ENCODE data around the gene ABL1. TPM values are rescaled to one million over a fixed set of nuclear protein-coding genes. Genes with fewer than 3 reads are reported as not detected.

The ABL1 gene
- total and polyA plus RNA-seq, 5 donors from 2014 or later: 5.5 to 33.9 (median 8.6) TPM

GRCh38 chr9:130933114-130934046 lies 98.3 kb downstream of the ABL1 start:
- peaks cover 0 to 4% (median 0%) of the 10 kb centered on the region in 7 donors for H3K9me3 Mint-ChIP-seq
- no peak overlapping the region for H3K4me3 Mint-ChIP-seq
- ATAC-seq (ENCODE audit: low read depth in 2 of 2) (no peak), DNase-seq (no peak)
- peaks cover 53% of the 10 kb centered on the region for H3K27me3 Mint-ChIP-seq
- Histone ChIP-seq H3K36me3 (ENCODE audit: control insufficient read depth, insufficient read depth, low read length) (no peaks in the 10 kb centered on the region), H3K27me3 (ENCODE audit: control insufficient read depth, insufficient read depth, low read length) (peaks cover 6% of the 10 kb centered on the region), H3K9me3 (ENCODE audit: control insufficient read depth in 2 of 2, low read length in 2 of 2) (no peaks in the 10 kb centered on the region), H3K4me3 (ENCODE audit: low read depth, low read length) (no peak overlapping the region), H3K4me1 (ENCODE audit: control insufficient read depth, insufficient read depth, low read length, poor library complexity, severe bottlenecking) (no peaks in the 10 kb centered on the region), H3K27ac (ENCODE audit: insufficient read depth, low read length, poor library complexity, severe bottlenecking) (no peak overlapping the region)
- H3K36me3 Mint-ChIP-seq: no peaks in the 10 kb centered on the region
- peaks cover 0 to 6% (median 2%) of the 10 kb centered on the region in 4 donors for H3K4me1 Mint-ChIP-seq
- H3K27ac Mint-ChIP-seq: no peak overlapping the region

- H3K27me3 Mint-ChIP-seq: peaks cover 53% of the 10 kb centered on the region
- Histone ChIP-seq H3K36me3 (ENCODE audit: control insufficient read depth, insufficient read depth, low read length) (no peaks in the 10 kb centered on the region), H3K4me1 (ENCODE audit: control insufficient read depth, insufficient read depth, low read length, poor library complexity, severe bottlenecking) (peaks cover 6% of the 10 kb centered on the region), H3K27me3 (ENCODE audit: control insufficient read depth, insufficient read depth, low read length) (peaks cover 6% of the 10 kb centered on the region), H3K9me3 (ENCODE audit: control insufficient read depth in 2 of 2, low read length in 2 of 2) (no peaks in the 10 kb centered on the region), H3K27ac (ENCODE audit: insufficient read depth, low read length, poor library complexity, severe bottlenecking) (no peak overlapping the region), H3K4me3 (ENCODE audit: low read depth, low read length) (no peak overlapping the region)
- peaks cover 0 to 6% (median 3%) of the 10 kb centered on the region in 4 donors for H3K4me1 Mint-ChIP-seq
- ATAC-seq (ENCODE audit: low read depth in 2 of 2): no peak
- no peak overlapping the region for H3K27ac Mint-ChIP-seq
- no peak overlapping the region for H3K4me3 Mint-ChIP-seq
- peaks cover 0 to 4% (median 0%) of the 10 kb centered on the region in 7 donors for H3K9me3 Mint-ChIP-seq
- H3K36me3 Mint-ChIP-seq: no peaks in the 10 kb centered on the region
- no peak for DNase-seq
Measured at GRCh38 chr9:130934246-130934645, 99.2 kb downstream of the ABL1 start.

GRCh38 chr9:130934702-130935647 lies 99.9 kb downstream of the ABL1 start:
- H3K27ac Mint-ChIP-seq: no peak overlapping the region
- no peak overlapping the region for H3K27ac ChIP-seq (ENCODE audit: insufficient read depth, low read length, poor library complexity, severe bottlenecking)
- H3K4me3 ChIP-seq (ENCODE audit: low read depth, low read length): no peak overlapping the region
- no peaks in the 10 kb centered on the region for H3K36me3 Mint-ChIP-seq
- DNase-seq (no peak), ATAC-seq (ENCODE audit: low read depth in 2 of 2) (no peak)
- peaks cover 0 to 6% (median 3%) of the 10 kb centered on the region in 4 donors for H3K4me1 Mint-ChIP-seq
- no peak overlapping the region for H3K4me3 Mint-ChIP-seq
- H3K27me3 Mint-ChIP-seq: peaks cover 54% of the 10 kb centered on the region
- H3K27me3 ChIP-seq (ENCODE audit: control insufficient read depth, insufficient read depth, low read length): peaks cover 6% of the 10 kb centered on the region
- H3K4me1 ChIP-seq (ENCODE audit: control insufficient read depth, insufficient read depth, low read length, poor library complexity, severe bottlenecking): peaks cover 10% of the 10 kb centered on the region
- H3K9me3 ChIP-seq (ENCODE audit: control insufficient read depth in 2 of 2, low read length in 2 of 2): no peaks in the 10 kb centered on the region
- H3K9me3 Mint-ChIP-seq: peaks cover 0 to 4% (median 0%) of the 10 kb centered on the region in 7 donors
- H3K36me3 ChIP-seq (ENCODE audit: control insufficient read depth, insufficient read depth, low read length): no peaks in the 10 kb centered on the region

GRCh38 chr9:130935648-130936271 lies 100.7 kb downstream of the ABL1 start:
- no peak for DNase-seq
- H3K9me3 Mint-ChIP-seq: peaks cover 0 to 4% (median 0%) of the 10 kb centered on the region in 7 donors
- no peak overlapping the region for H3K27ac Mint-ChIP-seq
- H3K36me3 ChIP-seq (ENCODE audit: control insufficient read depth, insufficient read depth, low read length): no peaks in the 10 kb centered on the region
- peaks cover 61% of the 10 kb centered on the region for H3K27me3 Mint-ChIP-seq
- H3K4me3 ChIP-seq (ENCODE audit: low read depth, low read length): no peak overlapping the region
- peaks cover 13% of the 10 kb centered on the region for H3K4me1 ChIP-seq (ENCODE audit: control insufficient read depth, insufficient read depth, low read length, poor library complexity, severe bottlenecking)
- no peak overlapping the region for H3K27ac ChIP-seq (ENCODE audit: insufficient read depth, low read length, poor library complexity, severe bottlenecking)
- peaks cover 6% of the 10 kb centered on the region for H3K27me3 ChIP-seq (ENCODE audit: control insufficient read depth, insufficient read depth, low read length)
- peaks cover 0 to 10% (median 4%) of the 10 kb centered on the region in 4 donors for H3K4me1 Mint-ChIP-seq
- no peak overlapping the region for H3K4me3 Mint-ChIP-seq
- H3K9me3 ChIP-seq (ENCODE audit: control insufficient read depth in 2 of 2, low read length in 2 of 2): no peaks in the 10 kb centered on the region
- H3K36me3 Mint-ChIP-seq: no peaks in the 10 kb centered on the region
- ATAC-seq (ENCODE audit: low read depth in 2 of 2): no peak

GRCh38 chr9:130936285-130937117 lies 101.4 kb downstream of the ABL1 start:
- Mint-ChIP-seq H3K27me3 (peaks cover 67% of the 10 kb centered on the region), H3K9me3 (peaks cover 0 to 6% (median 0%) of the 10 kb centered on the region in 7 donors), H3K4me3 (peak overlapping the region in 2 of 4 donors; percentile 7 to 8), H3K4me1 (peaks cover 0 to 16% (median 7%) of the 10 kb centered on the region in 4 donors), H3K36me3 (no peaks in the 10 kb centered on the region), H3K27ac (no peak overlapping the region)
- no peaks in the 10 kb centered on the region for H3K36me3 ChIP-seq (ENCODE audit: control insufficient read depth, insufficient read depth, low read length)
- H3K27me3 ChIP-seq (ENCODE audit: control insufficient read depth, insufficient read depth, low read length): peaks cover 6% of the 10 kb centered on the region
- H3K9me3 ChIP-seq (ENCODE audit: control insufficient read depth in 2 of 2, low read length in 2 of 2): no peaks in the 10 kb centered on the region
- H3K27ac ChIP-seq (ENCODE audit: insufficient read depth, low read length, poor library complexity, severe bottlenecking): no peak overlapping the region
- peaks cover 19% of the 10 kb centered on the region for H3K4me1 ChIP-seq (ENCODE audit: control insufficient read depth, insufficient read depth, low read length, poor library complexity, severe bottlenecking)
- ATAC-seq (ENCODE audit: low read depth in 2 of 2) (no peak), DNase-seq (no peak)
- H3K4me3 ChIP-seq (ENCODE audit: low read depth, low read length): no peak overlapping the region
